Umbilical cord (tissue), 2 donors: ENCODE data around the gene LIMK2. TPM values are rescaled to one million over a fixed set of nuclear protein-coding genes. Genes with fewer than 3 reads are reported as not detected.
A peak's percentile ranks its signal among the peaks of the same experiment; 100 is the strongest.
"Not testable (repeated sequence)": the region's sequence is repeated elsewhere in the genome, so short reads cannot be mapped to it uniquely, and the experiment has no call there.

Experiments
- DNase-seq: peaks from one replicate; pipeline ENCODE4 v3.0.0-alpha.2; 2015; ENCODE audit warnings: low spot score
- total RNA-seq: library from RNA; depleted of rRNA; stranded (reverse); fragments of >200 nt; gene quantifications from one replicate; pipeline ENCODE4 v1.2.3, GENCODE V29; 2014; ENCODE audit warnings: low replicate concordance; ENCODE audit not compliant: insufficient read depth

Gene LIMK2
- 56.3 TPM for total RNA-seq

- peak; percentile 92 for DNase-seq
Measured at GRCh38 chr22:31211862-31212730, at the start of gene LIMK2. Gene LIMK2 (plus strand): TSS chr22:31212298. CDS start chr22:31212409, 111 bp downstream.

DNA sequence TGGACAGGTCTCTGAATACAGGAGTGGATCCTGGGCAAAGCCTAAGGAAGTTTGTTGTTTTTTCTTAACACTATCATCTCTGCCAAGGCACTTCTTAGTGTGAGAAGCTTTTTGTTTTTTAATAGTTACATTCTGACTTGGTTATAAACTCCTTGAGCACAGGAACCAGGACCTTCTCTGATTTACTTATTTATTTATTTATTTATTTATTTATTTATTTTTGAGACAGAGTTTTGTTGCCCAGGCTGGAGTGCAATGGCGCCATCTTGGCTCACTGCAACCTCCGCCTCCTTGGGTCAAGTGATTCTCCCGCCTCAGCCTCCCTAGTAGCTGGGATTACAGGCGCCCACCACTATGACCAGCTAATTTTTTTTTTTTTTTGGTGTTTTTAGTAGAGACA, 41.1 kb upstream of the LIMK2 start:
- DNase-seq, result no peak

- DNase-seq, result not testable (repeated sequence)
Measured at GRCh38 chr22:31171734-31172133, 40.4 kb upstream of the LIMK2 start.

DNA sequence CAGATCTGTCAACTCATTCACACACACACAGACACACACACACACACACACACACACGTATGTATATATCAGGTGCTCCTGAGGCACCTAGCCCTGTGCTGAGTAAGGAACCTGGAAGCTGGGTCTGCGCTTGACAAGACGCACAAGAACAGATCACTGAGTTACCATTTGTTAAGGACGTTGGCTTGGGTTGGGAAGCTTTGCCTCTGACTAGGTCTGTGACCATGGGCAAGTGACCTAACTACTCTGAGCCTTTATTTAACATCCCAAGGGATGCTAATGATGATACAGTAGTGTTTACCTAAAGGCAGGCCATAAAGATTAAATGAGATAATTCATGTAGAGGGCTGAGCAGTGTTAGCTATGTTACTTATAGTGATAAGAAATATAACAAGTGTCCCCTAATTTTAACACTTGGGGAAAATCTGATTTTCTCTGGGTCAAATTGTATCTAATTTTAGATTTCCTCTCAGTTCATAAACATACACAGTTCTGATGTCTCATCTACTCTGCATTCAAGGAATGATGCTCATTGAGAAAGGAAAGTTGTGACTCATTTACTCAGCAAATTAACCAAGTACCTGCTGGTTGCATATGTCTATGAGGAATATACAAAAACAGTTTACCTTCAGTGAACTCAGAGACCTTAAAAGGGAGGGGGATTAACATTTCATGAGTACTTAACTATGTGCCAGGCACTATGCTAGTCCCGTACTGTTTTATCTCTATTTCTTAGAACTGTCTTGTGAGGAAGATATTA, 38.5 kb upstream of the LIMK2 start:
- DNase-seq, result peak; percentile 48

- DNase-seq, result no peak
Measured at GRCh38 chr22:31176923-31177322, 35.2 kb upstream of the LIMK2 start.

DNA sequence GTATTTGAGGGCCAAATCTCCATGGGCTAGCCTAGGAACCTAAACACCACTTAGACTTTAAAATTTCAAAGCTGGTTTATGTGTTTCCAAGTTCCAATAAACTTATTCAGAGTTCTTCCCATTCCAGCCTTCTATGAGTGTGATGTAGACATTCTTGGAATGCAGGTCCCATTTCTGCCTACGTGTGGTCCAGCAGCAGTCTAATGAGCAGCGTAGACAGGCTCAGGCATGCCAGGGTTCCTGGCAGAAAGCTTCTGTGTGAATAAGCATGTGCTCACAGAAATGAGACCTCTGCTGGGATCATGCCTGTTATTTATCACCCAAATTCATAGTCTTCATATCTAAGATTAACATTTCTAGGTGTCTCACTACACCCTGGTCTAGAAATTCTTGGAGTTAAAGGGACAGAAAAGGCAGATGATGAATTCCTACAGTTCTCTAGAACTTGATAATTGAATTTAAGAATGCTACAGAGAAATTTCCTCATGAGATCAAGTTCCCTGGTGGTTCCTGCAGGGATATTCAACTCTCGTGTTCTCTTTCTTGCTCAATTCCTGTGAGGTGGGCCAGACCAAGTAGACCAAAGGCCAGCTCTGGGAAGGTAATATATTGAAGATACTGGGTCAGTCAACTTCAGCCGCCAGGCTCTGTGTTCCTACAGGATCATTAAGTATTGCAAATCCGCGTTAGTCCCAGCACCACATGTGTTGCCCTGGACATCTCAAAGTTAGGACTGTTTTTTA, 34.5 kb upstream of the LIMK2 start:
- peak; percentile 81 for DNase-seq

DNA sequence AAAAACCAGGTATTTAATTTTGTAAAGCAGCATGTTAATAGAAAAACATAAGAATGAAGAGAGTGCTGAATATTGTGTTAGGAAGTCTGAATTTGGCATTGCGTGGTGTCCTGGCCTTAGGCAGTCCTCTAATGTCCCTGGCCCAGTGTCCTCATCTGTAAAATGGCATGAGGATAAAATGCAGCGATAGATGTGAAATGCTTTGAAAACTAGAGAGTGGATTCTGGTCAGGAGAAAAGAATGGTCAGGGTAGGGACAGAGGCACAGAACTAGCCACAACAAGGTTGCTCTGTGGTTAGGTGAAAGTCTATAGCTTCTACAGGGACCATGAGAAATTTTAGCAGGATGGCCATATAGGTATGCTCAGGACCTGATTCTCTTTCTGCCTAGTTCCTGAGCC, 33.2 kb upstream of the LIMK2 start:
- DNase-seq, result no peak

- no peak for DNase-seq
Measured at GRCh38 chr22:31179345-31179744, 32.8 kb upstream of the LIMK2 start.

GRCh38 chr22:31184015-31184414, 28.1 kb upstream of the LIMK2 start:
- no peak for DNase-seq

- DNase-seq, result no peak
Measured at GRCh38 chr22:31185056-31185455, 27.0 kb upstream of the LIMK2 start.

GRCh38 chr22:31187627-31188026, 24.5 kb upstream of the LIMK2 start:
- DNase-seq, result no peak

- no peak for DNase-seq
Measured at GRCh38 chr22:31192513-31192912, 19.6 kb upstream of the LIMK2 start.

DNA sequence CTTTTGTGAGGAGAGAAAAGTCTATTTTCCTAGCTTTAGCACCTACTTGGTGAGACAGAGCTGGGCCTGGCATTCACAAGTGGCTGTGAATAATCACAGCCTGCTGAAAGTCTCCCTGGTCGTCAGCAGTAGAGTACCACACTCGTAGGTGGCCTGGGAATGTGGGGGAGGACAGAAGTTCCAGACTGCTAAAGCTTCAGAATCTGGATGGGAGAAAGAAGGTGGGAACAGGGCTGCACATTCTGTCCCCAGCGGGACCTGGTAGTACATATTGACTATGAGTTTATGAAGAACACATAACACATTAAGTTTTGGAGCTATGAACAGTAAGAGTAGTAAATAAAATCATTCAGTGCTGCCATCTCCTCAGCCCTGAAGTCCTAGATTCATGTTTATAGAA, 19.0 kb upstream of the LIMK2 start:
- no peak for DNase-seq

GRCh38 chr22:31194681-31195080, 17.4 kb upstream of the LIMK2 start:
- DNase-seq, result not testable (repeated sequence)

DNA sequence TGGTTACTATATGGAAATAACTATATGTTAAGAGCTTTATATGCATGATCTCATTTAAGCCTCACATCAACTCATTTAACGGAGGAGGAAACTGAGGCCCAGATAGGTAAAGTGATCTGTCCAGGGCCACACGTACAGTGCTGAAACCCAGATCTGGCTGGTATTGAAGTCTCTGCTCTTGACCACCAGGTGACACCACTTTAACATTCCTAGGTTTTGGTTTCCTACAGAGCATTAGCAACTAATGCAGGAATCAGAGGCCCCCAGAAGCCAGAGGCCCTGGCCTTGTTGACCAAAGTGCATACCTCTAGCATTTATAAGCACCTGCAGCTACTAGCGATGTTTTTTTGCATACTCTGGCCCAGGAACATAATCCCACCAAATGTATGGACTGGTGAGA, 12.9 kb upstream of the LIMK2 start:
- DNase-seq, result no peak

GRCh38 chr22:31204352-31204984, 7.6 kb upstream of the LIMK2 start:
- not testable (repeated sequence) for DNase-seq

DNA sequence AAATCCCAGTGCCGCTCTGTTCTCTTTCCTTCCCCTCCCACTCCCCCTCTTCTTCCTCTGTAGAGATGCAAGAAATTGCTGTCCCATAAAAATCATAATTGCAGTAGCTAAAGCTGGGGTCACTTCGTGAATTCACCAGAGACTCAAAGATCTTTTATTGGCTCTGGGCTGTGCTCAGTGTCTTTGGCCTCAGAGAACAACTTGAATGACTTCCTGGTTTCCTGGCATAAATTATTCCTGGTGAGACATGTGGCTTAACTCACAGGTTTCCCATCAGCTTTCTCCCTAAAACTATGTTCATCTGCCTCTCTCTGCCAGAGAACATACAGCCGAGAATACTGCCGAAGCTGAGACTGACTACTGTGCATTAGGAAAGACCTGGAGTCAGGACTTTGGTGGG, 7.0 kb upstream of the LIMK2 start:
- not testable (repeated sequence) for DNase-seq

DNA sequence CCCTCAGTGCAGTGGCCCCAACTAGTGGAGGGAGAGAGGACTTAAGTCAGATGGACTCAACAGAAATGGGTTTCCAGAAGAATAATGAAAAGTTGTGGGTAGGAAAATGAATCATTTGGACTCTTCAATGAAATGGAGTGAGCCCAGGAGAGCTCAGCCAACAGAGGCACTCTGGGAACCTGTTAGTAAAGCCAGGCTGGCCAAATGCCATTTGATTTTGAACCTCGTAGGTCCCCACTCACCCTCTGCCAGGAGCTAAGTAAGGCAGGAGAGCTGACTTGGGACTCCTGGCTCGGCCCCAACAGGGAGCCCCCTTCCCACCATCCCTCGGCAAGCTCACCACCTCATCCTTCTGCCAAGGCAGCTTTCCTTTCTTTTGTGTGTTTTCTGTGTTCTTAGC, 5.6 kb upstream of the LIMK2 start:
- not testable (repeated sequence) for DNase-seq

GRCh38 chr22:31206896-31207687, 5.0 kb upstream of the LIMK2 start:
- peak; percentile 72 for DNase-seq

DNA sequence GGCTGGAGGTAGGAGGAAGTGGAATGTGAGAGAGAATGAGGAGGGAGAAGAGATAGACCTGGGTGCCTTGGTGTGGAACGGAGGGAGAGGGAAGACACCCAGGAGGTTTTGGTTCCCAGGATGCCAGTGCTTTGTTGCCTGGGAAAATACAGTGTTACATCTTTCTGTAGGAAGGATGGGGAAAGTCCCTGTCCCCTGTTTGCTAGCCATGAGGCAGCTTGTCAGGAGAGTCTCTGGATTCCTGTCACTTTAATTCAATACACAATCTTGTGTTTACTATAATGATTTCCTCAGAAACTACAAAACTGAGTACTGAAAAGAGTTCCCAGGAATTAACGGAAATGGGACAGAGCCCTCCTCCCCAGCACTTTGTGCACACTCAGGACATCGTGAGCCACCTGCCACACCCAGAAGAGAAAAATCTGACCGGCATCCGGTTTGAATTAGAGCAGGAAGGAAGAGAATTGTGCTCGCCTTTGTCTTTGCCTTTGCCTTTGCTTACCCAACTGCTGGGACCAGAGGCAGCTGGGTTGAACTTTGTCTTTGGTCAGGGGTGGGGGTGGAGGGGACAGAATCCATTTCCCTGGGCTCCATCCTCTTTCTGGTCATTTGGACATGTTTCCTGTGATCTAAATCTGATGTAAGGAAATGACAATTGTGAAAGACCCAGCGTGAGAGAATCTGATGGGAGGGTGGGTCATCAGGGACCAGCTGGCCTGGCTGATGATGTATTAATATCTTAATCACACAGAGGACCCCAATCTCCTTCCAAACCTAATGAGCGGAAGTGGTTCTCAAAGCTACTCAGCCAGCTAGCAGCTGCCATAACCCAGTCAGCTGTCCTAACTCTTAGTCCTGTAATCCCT, 1.3 kb upstream of the LIMK2 start:
- no peak for DNase-seq
